Psoas muscle (tissue), 8 donors: ENCODE measurements around the gene ZMIZ1. TPM values are rescaled to one million over a fixed set of nuclear protein-coding genes. Genes with fewer than 3 reads are reported as not detected.

Source experiments
- ATAC-seq, 4 donors: fragments of 200-7000 bp; cut with Tn5 transposase; one replicate each; pipeline ENCODE4 v1.9.1; 2020; ENCODE audit warnings: moderate library complexity in 3 of 4, mild to moderate bottlenecking in 2 of 4
- DNase-seq, 2 donors: peaks; one replicate each; pipeline ENCODE4 v3.0.0-alpha.2; 2020
- H3K27ac ChIP-seq: fragments of 200-600 bp; one replicate; pipeline ENCODE4 v1.8.0; 2022
- H3K27me3 ChIP-seq, 3 donors: fragments of 200-600 bp in 1 of 3; one replicate each; pipeline versions ENCODE4 v1.6.1 to v1.8.0; 2013 to 2022; ENCODE audit warnings: low read length in 2 of 3, mild to moderate bottlenecking in 2 of 3, moderate library complexity in 1 of 3; ENCODE audit not compliant: insufficient read depth in 3 of 3
- H3K36me3 ChIP-seq, 2 donors: fragments of 200-600 bp in 1 of 2; one replicate each; pipeline versions ENCODE4 v1.6.1 to v1.8.0; 2013 to 2022; ENCODE audit warnings: low read depth in 1 of 2, mild to moderate bottlenecking in 1 of 2, moderate library complexity in 1 of 2; ENCODE audit not compliant: insufficient read depth in 1 of 2
- H3K4me1 ChIP-seq: fragments of 200-600 bp; one replicate; pipeline ENCODE4 v1.8.0; 2022
- H3K4me3 ChIP-seq: fragments of 200-600 bp; one replicate; pipeline ENCODE4 v1.8.0; 2022; ENCODE audit warnings: mild to moderate bottlenecking
- H3K9me3 ChIP-seq: fragments of 200-600 bp; one replicate; pipeline ENCODE4 v1.8.0; 2022
- WGBS, 3 donors: extraction: QIAGEN DNeasy Blood & Tissue Kit; methylation state at CpG; one replicate each; pipeline versions ENCODE4 v1.1.6 to v1.1.7; 2013; 5-methylcytosine and 5-hydroxymethylcytosine counted together
- intact Hi-C, 2 donors: fragments of 100-400 bp; cut with DNase I; formaldehyde crosslinking; loops; one replicate each; pipeline versions ENCODE4 v1.11.0 to v1.14.2; 2022
- polyA plus RNA-seq, 3 donors: library from polyadenylated mRNA; stranded (reverse); fragments of 200-250 nt; gene quantifications; one replicate each; pipeline ENCODE4 v1.2.3, GENCODE V29; 2013
- total RNA-seq, 4 donors: library from RNA; stranded (reverse); fragmentation: NEBNext Ultra II Directional in 2 of 4; extraction: Animal tissue kit (Norgen Biotek cat#: 25700) in 2 of 4; gene quantifications; one replicate each; pipeline versions ENCODE4 v1.2.1 to v1.2.4, GENCODE V29; 2021 to 2023
- TF ChIP-seq, protein P1 (sequence below): fragments of 200-600 bp; IDR thresholded peaks from one replicate; pipeline ENCODE4 v1.8.0; 2022; ENCODE audit warnings: antibody characterized with exemption
- donor health status: healthy with polysubstance abuse.
- donor health status: DM: no; HTN: no; CAD: no; lungs with moderate emphysema.
- donor health status: Bipolar disorder and iron deficiency.
- donor health status: healthy.
- donor health status: DM: yes; HTN: yes; CAD: no.
- donor health status: DM: no; HTN: no; CAD: no.
- donor health status: DM: no; HTN: no; CAD: no.
- donor health status: DM: yes; HTN: yes; CAD: no.

The ZMIZ1 gene
- total and polyA plus RNA-seq, 7 donors, result 10.4 to 37.6 (median 30.0) TPM

DNA sequence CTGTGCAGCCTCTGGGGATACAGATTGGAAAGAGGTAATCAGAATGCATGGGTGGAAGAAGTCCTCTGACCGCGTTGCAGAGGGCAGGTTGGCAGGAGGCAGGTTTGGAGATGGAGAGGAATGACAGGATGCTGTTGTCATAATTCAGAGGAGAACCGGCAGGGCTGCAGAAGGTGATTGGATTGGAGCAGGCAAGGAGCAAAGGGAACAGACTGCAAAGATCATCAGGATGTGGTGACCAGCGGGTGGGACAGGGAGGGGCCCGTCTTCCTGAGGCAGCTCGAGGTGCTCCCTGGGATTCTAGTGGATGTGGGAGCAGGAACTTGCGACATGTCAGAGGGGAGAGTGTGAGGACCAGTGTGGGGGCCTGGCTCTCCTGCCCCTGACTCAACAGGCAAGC, 200.0 kb downstream of the ZMIZ1 start:
- no peak overlapping the region for H3K27ac ChIP-seq
- H3K36me3 ChIP-seq, result no peaks in the 10 kb centered on the region
- peaks cover 60% of the 10 kb centered on the region for H3K4me1 ChIP-seq
- WGBS, 3 donors, result 66 to 82% (median 74%) methylated on average over 5 to 7 of the region's 7 CpGs
- H3K4me3 ChIP-seq, result no peak overlapping the region
- H3K9me3 ChIP-seq, result no peaks in the 10 kb centered on the region
- intact Hi-C loops, result no loop called here
- no peak for DNase-seq
- no peak for ATAC-seq
- no peaks in the 10 kb centered on the region for H3K27me3 ChIP-seq
- TF ChIP-seq, protein P1, sequence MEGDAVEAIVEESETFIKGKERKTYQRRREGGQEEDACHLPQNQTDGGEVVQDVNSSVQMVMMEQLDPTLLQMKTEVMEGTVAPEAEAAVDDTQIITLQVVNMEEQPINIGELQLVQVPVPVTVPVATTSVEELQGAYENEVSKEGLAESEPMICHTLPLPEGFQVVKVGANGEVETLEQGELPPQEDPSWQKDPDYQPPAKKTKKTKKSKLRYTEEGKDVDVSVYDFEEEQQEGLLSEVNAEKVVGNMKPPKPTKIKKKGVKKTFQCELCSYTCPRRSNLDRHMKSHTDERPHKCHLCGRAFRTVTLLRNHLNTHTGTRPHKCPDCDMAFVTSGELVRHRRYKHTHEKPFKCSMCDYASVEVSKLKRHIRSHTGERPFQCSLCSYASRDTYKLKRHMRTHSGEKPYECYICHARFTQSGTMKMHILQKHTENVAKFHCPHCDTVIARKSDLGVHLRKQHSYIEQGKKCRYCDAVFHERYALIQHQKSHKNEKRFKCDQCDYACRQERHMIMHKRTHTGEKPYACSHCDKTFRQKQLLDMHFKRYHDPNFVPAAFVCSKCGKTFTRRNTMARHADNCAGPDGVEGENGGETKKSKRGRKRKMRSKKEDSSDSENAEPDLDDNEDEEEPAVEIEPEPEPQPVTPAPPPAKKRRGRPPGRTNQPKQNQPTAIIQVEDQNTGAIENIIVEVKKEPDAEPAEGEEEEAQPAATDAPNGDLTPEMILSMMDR, result no peak

DNA sequence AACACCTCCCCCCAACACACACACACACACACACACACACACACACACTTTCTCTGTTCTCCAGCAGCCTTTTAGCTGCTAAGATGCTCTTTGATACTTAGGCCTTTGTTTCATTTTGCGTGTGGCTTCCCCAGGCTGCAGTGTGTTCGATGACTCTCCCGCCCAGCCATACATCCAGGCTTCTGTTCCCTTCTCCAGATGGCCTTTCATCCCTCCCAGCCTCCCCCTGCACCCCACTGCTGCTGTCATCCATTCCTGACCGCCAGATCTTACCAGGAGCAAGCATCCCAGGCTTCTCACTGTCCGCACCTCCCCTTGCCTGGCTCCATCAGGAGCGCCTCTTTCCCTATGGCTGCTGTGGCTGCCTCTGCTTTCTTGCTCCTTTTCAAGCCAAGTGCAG, 200.7 kb downstream of the ZMIZ1 start:
- WGBS, 3 donors, result 92 to 100% (median 96%) methylated on average over 6 of the region's 6 CpGs
- no peak for ATAC-seq
- intact Hi-C loops, result no loop called here
- DNase-seq, result no peak
- Histone ChIP-seq H3K27ac (no peak overlapping the region), H3K4me3 (no peak overlapping the region), H3K9me3 (no peaks in the 10 kb centered on the region), H3K4me1 (peaks cover 67% of the 10 kb centered on the region), H3K36me3 (no peaks in the 10 kb centered on the region), H3K27me3 (no peaks in the 10 kb centered on the region)
- TF ChIP-seq, protein P1, result no peak

DNA sequence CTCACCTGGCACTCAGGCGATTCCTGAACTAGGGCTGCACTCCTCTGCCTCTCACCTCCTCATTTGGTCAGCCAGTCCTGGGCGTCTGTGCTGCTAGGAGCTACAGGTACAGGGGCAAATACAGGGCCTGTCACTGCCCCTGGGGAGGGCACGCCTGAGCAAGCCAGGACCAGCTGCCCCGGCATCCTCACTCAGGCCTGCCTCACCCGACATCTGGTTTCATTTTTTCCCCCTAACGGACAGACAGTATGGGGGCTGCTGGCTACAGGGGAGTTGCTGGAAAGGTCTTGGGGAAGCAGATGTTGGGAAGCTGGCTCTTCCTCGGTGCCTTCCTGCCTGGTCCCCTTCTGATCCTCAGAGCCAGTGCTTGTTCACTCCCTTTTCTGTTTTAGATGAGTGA, 201.2 kb downstream of the ZMIZ1 start:
- Histone ChIP-seq H3K4me3 (no peak overlapping the region), H3K27me3 (no peaks in the 10 kb centered on the region), H3K9me3 (no peaks in the 10 kb centered on the region), H3K36me3 (no peaks in the 10 kb centered on the region), H3K27ac (no peak overlapping the region), H3K4me1 (peaks cover 71% of the 10 kb centered on the region)
- ATAC-seq (no peak), DNase-seq (no peak)
- intact Hi-C loops, result no loop called here
- 77 to 80% (median 80%) methylated on average over 7 of the region's 7 CpGs for WGBS, 3 donors
- TF ChIP-seq, protein P1, result no peak

DNA sequence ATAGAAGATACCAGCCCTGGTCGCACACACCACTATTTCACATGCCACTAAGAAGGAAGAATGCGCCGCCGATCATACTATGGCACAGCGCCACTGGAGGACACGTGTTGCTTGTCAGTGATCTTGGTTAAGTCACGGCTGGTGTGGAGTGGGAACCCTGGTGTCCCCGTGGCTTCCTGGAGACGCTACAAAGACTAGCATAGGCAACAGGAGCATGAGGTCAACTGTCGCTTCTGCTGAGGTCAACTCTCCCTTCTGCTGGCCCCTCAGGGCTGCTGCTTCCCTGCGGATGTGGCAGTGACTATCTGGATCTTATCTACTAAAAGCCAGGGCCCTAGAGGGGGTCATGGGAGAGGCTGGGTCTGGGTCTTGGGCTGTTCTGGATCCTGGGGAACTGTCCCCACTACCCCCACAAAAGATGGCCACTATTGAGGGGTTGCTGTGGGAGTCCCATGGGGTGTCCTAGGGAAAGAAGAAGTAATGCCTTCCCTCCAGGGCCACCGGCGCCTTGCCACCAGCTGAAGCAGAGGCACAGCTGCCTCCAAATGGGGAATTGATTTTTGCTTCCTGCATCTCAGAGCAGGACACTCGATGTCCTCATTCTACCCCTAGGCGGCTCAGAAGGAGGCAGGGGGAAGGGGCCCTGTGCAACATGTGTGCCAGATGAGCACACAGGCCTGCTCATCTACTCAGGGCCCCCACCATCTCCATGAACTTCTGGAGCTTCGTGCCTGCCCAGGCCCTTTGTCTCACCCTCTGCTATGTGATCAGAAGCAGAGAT, 201.9 kb downstream of the ZMIZ1 start:
- ATAC-seq (no peak), DNase-seq (peak in 1 of 2 donors; percentile 72)
- H3K4me1 ChIP-seq, result peaks cover 75% of the 10 kb centered on the region
- no peak overlapping the region for H3K27ac ChIP-seq
- WGBS, 3 donors, result 53 to 67% (median 58%) methylated on average over 16 of the region's 16 CpGs
- H3K9me3 ChIP-seq, result no peaks in the 10 kb centered on the region
- no peak overlapping the region for H3K4me3 ChIP-seq
- no peaks in the 10 kb centered on the region for H3K27me3 ChIP-seq
- intact Hi-C loops, result no loop called here
- H3K36me3 ChIP-seq, result no peaks in the 10 kb centered on the region
- TF ChIP-seq, protein P1, result no peak

DNA sequence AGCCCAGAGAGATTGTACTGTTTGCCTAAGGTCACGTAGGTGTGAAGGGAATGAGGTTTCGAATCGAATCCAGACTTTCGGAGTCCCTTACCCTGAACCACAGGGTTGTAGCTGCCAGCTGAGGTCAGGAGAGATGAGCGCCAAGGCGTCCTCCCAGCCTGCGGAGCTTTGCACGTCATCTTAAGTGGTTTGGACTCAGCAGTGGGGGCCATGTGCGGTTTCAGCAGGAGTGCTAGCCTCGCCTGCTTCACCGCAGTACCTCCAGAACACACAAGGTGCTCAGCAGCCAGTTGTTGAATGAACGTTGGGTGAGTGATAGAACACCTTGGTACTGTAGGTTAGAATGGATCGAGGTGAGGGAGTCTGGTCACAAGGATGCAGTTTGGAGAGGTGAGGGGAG, 203.6 kb downstream of the ZMIZ1 start:
- H3K4me1 ChIP-seq, result peaks cover 61% of the 10 kb centered on the region
- TF ChIP-seq, protein P1, result no peak
- H3K9me3 ChIP-seq, result no peaks in the 10 kb centered on the region
- ATAC-seq (no peak), DNase-seq (no peak)
- no peaks in the 10 kb centered on the region for H3K27me3 ChIP-seq
- no peak overlapping the region for H3K4me3 ChIP-seq
- H3K36me3 ChIP-seq, result peaks cover 0 to 4% of the 10 kb centered on the region in 2 donors
- WGBS, 3 donors, result 94 to 96% (median 95%) methylated on average over 13 of the region's 13 CpGs
- H3K27ac ChIP-seq, result no peak overlapping the region
- intact Hi-C loops, result no loop called here
